ENCODE measurements around the gene INSR.

GRCh38 chr19:7263066-7263465, 31.1 kb downstream of the INSR start:
- no peak for TF ChIP-seq EZH2 (IDR thresholded peaks at IDR 0.05; ENCODE audit: borderline replicate concordance, low read depth, low read length, severe bottlenecking)
- TF ChIP-seq, protein P1, sequence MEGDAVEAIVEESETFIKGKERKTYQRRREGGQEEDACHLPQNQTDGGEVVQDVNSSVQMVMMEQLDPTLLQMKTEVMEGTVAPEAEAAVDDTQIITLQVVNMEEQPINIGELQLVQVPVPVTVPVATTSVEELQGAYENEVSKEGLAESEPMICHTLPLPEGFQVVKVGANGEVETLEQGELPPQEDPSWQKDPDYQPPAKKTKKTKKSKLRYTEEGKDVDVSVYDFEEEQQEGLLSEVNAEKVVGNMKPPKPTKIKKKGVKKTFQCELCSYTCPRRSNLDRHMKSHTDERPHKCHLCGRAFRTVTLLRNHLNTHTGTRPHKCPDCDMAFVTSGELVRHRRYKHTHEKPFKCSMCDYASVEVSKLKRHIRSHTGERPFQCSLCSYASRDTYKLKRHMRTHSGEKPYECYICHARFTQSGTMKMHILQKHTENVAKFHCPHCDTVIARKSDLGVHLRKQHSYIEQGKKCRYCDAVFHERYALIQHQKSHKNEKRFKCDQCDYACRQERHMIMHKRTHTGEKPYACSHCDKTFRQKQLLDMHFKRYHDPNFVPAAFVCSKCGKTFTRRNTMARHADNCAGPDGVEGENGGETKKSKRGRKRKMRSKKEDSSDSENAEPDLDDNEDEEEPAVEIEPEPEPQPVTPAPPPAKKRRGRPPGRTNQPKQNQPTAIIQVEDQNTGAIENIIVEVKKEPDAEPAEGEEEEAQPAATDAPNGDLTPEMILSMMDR (IDR thresholded peaks at IDR 0.05; ENCODE audit: extremely low read depth in 1 of 2, insufficient read depth in 1 of 2, low read depth in 1 of 2, low read length in 2 of 2): no peak
- TF ChIP-seq POLR2AphosphoS5 (IDR thresholded peaks at IDR 0.05; ENCODE audit: insufficient read depth, low read depth, low read length): no peak
- TF ChIP-seq JUN (IDR thresholded peaks at IDR 0.05; ENCODE audit: borderline replicate concordance, insufficient read depth, insufficient read length, low read depth): no peak
- no peak for TF ChIP-seq POLR2A (IDR thresholded peaks at IDR 0.05; ENCODE audit: low read depth, low read length)

All from endothelial cell of umbilical vein (primary cell).